Rectal smooth muscle tissue (tissue), 1 donor: ENCODE data around the gene EPX.

Experiments used
- H3K27ac ChIP-seq: one replicate; pipeline ENCODE4 v1.7.0; 2013; ENCODE audit warnings: low read depth, low read length, inconsistent platforms
- H3K27me3 ChIP-seq: one replicate; pipeline ENCODE4 v1.7.0; 2013; ENCODE audit warnings: low read length; ENCODE audit not compliant: control insufficient read depth, insufficient read depth
- H3K36me3 ChIP-seq: one replicate; pipeline ENCODE4 v1.7.0; 2013; ENCODE audit warnings: low read length; ENCODE audit not compliant: control insufficient read depth, insufficient read depth
- H3K4me1 ChIP-seq: one replicate; pipeline ENCODE4 v1.7.0; 2013; ENCODE audit warnings: low read length; ENCODE audit not compliant: control insufficient read depth, insufficient read depth
- H3K4me3 ChIP-seq: one replicate; pipeline ENCODE4 v1.7.0; 2013; ENCODE audit warnings: low read length
- H3K9ac ChIP-seq: one replicate; pipeline ENCODE4 v1.7.0; 2013; ENCODE audit warnings: low read length

The EPX gene

GRCh38 chr17:58249270-58250133 lies 57.0 kb downstream of the EPX start:
- H3K4me3 ChIP-seq = peak overlapping the region; percentile 68
- no peaks in the 10 kb centered on the region for H3K4me1 ChIP-seq
- no peak overlapping the region for H3K27ac ChIP-seq
- H3K27me3 ChIP-seq = no peaks in the 10 kb centered on the region
- no peak overlapping the region for H3K9ac ChIP-seq
- no peaks in the 10 kb centered on the region for H3K36me3 ChIP-seq

GRCh38 chr17:58250344-58251011 lies 58.0 kb downstream of the EPX start:
- H3K27ac ChIP-seq = no peak overlapping the region
- no peak overlapping the region for H3K9ac ChIP-seq
- H3K36me3 ChIP-seq = no peaks in the 10 kb centered on the region
- no peak overlapping the region for H3K4me3 ChIP-seq
- no peaks in the 10 kb centered on the region for H3K4me1 ChIP-seq
- H3K27me3 ChIP-seq = no peaks in the 10 kb centered on the region

- H3K4me1 ChIP-seq = no peaks in the 10 kb centered on the region
- no peak overlapping the region for H3K9ac ChIP-seq
- H3K4me3 ChIP-seq = no peak overlapping the region
- no peaks in the 10 kb centered on the region for H3K27me3 ChIP-seq
- no peaks in the 10 kb centered on the region for H3K36me3 ChIP-seq
- H3K27ac ChIP-seq = no peak overlapping the region
Measured at GRCh38 chr17:58252141-58252540, 59.6 kb downstream of the EPX start.

GRCh38 chr17:58253082-58253481 lies 60.6 kb downstream of the EPX start:
- no peaks in the 10 kb centered on the region for H3K27me3 ChIP-seq
- no peak overlapping the region for H3K4me3 ChIP-seq
- H3K27ac ChIP-seq = no peak overlapping the region
- H3K36me3 ChIP-seq = no peaks in the 10 kb centered on the region
- no peak overlapping the region for H3K9ac ChIP-seq
- no peaks in the 10 kb centered on the region for H3K4me1 ChIP-seq
